Activated B cell treated with CpG ODN at 0.5 μM for 24 hours (primary cell): ENCODE measurements around the gene GLTP. TPM values are rescaled to one million over a fixed set of nuclear protein-coding genes. Genes with fewer than 3 reads are reported as not detected.
"Not testable (repeated sequence)": the region's sequence is repeated elsewhere in the genome, so short reads cannot be mapped to it uniquely, and the experiment has no call there.

Source experiments
- ATAC-seq: fragments of 200-7000 bp; cut with Tn5 transposase; one replicate; pipeline ENCODE4 v1.10.0; 2021; ENCODE audit warnings: low read depth, mild to moderate bottlenecking, moderate library complexity
- CTCF ChIA-PET: fragments of 350-600 bp; sonication (Branson Sonifier 250); formaldehyde crosslinking; loops from one replicate; lab custom pipeline; 2021; ENCODE audit warnings: antibody characterized with exemption; lab: Charles Lee
- POLR2A ChIA-PET: fragments of 350-600 bp; sonication (Branson Sonifier 250); formaldehyde crosslinking; loops from one replicate; lab custom pipeline; 2021; ENCODE audit warnings: antibody characterized with exemption; lab: Charles Lee
- DNase-seq: peaks from one replicate; pipeline ENCODE4 v3.0.0; 2022
- H3K27ac Mint-ChIP-seq: one replicate; pipeline ENCODE4 v1.8.0; 2020; ENCODE audit warnings: mixed read lengths
- H3K27me3 Mint-ChIP-seq: one replicate; pipeline ENCODE4 v1.8.0; 2021; ENCODE audit warnings: mixed read lengths
- H3K36me3 Mint-ChIP-seq: one replicate; pipeline ENCODE4 v1.8.0; 2021; ENCODE audit warnings: low read depth, mixed read lengths
- H3K4me1 Mint-ChIP-seq: one replicate; pipeline ENCODE4 v1.8.0; 2021; ENCODE audit warnings: mixed read lengths
- H3K4me3 Mint-ChIP-seq: one replicate; pipeline ENCODE4 v1.8.0; 2020; ENCODE audit warnings: mild to moderate bottlenecking, mixed read lengths
- H3K9me3 Mint-ChIP-seq: one replicate; pipeline ENCODE4 v1.8.0; 2020; ENCODE audit warnings: mixed read lengths
- CTCF ChIP-seq: fragments of 200-600 bp; IDR thresholded peaks from one replicate; pipeline ENCODE4 v1.8.0; 2022; ENCODE audit warnings: antibody characterized with exemption, mild to moderate bottlenecking
- intact Hi-C: fragments of 100-400 bp; cut with micrococcal nuclease; formaldehyde crosslinking; loops from one replicate; pipeline ENCODE4 v1.15.1; 2024
- total RNA-seq: library from RNA; stranded (reverse); gene quantifications from 2 replicates; pipeline ENCODE4 v1.2.3, GENCODE V29; 2022

GLTP gene
- 26.5 and 30.0 TPM in 2 replicates for total RNA-seq

GRCh38 chr12:109880043-109880931 lies at the start of gene GLTP:
GLTP (minus strand) TSS chr12:109880541; CDS start chr12:109880374, 167 bp downstream.
- H3K4me1 Mint-ChIP-seq = peaks cover 54% of the 10 kb centered on the region
- DNase-seq = peak; percentile 94
- H3K4me3 Mint-ChIP-seq = peak within 1 kb of the TSS; percentile 90
- H3K36me3 Mint-ChIP-seq = peaks cover 4% of the 10 kb centered on the region
- no peaks in the 10 kb centered on the region for H3K27me3 Mint-ChIP-seq
- H3K27ac Mint-ChIP-seq = peak within 1 kb of the TSS; percentile 83
- intact Hi-C loops = loop anchor here (1.0 to 5.0 kb wide), 11 partner anchors 20 to 1717 kb away; partner anchors contain the start of genes ANKRD13A, ATXN2, FAM222A and GIT2
- ATAC-seq = peak; percentile 98
- ChIA-PET CTCF (interaction anchor here (1.9 kb wide), 1 partner anchor 75 kb away, joined by 5 read pairs; no protein-coding TSS in a partner anchor), POLR2A (interaction anchor here (1.5 kb wide), 1 partner anchor 20 kb away, joined by 3 read pairs; no protein-coding TSS in a partner anchor)
- no peak for TF ChIP-seq CTCF
- no peaks in the 10 kb centered on the region for H3K9me3 Mint-ChIP-seq

GRCh38 chr12:109929326-109929725 lies 49.0 kb upstream of the GLTP start:
- H3K9me3 Mint-ChIP-seq, H3K27ac Mint-ChIP-seq, H3K4me3 Mint-ChIP-seq, intact Hi-C loops, H3K4me1 Mint-ChIP-seq, H3K27me3 Mint-ChIP-seq, POLR2A ChIA-PET, DNase-seq, ATAC-seq: not testable (repeated sequence)
- CTCF ChIA-PET = interaction anchor here (2.5 kb wide), 1 partner anchor 76 kb away, joined by 18 read pairs; no protein-coding TSS in a partner anchor
- peaks cover 60% of the 10 kb centered on the region for H3K36me3 Mint-ChIP-seq

- ATAC-seq = no peak
- ChIA-PET POLR2A (interaction anchor here (0.9 to 1.2 kb wide), 2 partner anchors 75 to 83 kb away, joined by 3 to 4 read pairs; no protein-coding TSS in a partner anchor), CTCF (interaction anchor here (2.5 kb wide), 1 partner anchor 74 kb away, joined by 18 read pairs; no protein-coding TSS in a partner anchor)
- intact Hi-C loops = no loop called here
- Mint-ChIP-seq H3K4me3 (no peak overlapping the region), H3K36me3 (peaks cover 51% of the 10 kb centered on the region), H3K9me3 (no peaks in the 10 kb centered on the region), H3K27me3 (no peaks in the 10 kb centered on the region), H3K4me1 (peaks cover 13% of the 10 kb centered on the region), H3K27ac (no peak overlapping the region)
- DNase-seq = no peak
- no peak for TF ChIP-seq CTCF
Observed at GRCh38 chr12:109928058-109928656, 47.8 kb upstream of the GLTP start.

- H3K27me3 Mint-ChIP-seq = no peaks in the 10 kb centered on the region
- ATAC-seq (no peak), DNase-seq (no peak)
- H3K4me1 Mint-ChIP-seq = peaks cover 14% of the 10 kb centered on the region
- no peak overlapping the region for H3K4me3 Mint-ChIP-seq
- TF ChIP-seq CTCF = no peak
- no peaks in the 10 kb centered on the region for H3K9me3 Mint-ChIP-seq
- ChIA-PET CTCF (interaction anchor here (2.5 kb wide), 1 partner anchor 74 kb away, joined by 18 read pairs; no protein-coding TSS in a partner anchor), POLR2A (interaction anchor here (0.9 kb wide), 1 partner anchor 75 kb away, joined by 3 read pairs; no protein-coding TSS in a partner anchor)
- peak overlapping the region; percentile 73 for H3K27ac Mint-ChIP-seq
- intact Hi-C loops = loop anchor here (1.0 kb wide), 2 partner anchors 74 to 122 kb away; no protein-coding TSS in a partner anchor
- H3K36me3 Mint-ChIP-seq = peaks cover 45% of the 10 kb centered on the region
Observed at GRCh38 chr12:109927622-109928021, 47.3 kb upstream of the GLTP start.

- no peak for TF ChIP-seq CTCF
- Mint-ChIP-seq H3K4me1 (peaks cover 14% of the 10 kb centered on the region), H3K27me3 (no peaks in the 10 kb centered on the region), H3K9me3 (no peaks in the 10 kb centered on the region), H3K36me3 (peaks cover 38% of the 10 kb centered on the region), H3K4me3 (no peak overlapping the region), H3K27ac (no peak overlapping the region)
- DNase-seq = no peak
- POLR2A ChIA-PET = no interaction called here
- CTCF ChIA-PET = interaction anchor here (1.0 to 2.5 kb wide), 2 partner anchors 73 to 81 kb away, joined by 3 to 18 read pairs; no protein-coding TSS in a partner anchor
- no peak for ATAC-seq
- intact Hi-C loops = loop anchor here (1.0 kb wide), 2 partner anchors 73 to 121 kb away; no protein-coding TSS in a partner anchor
Observed at GRCh38 chr12:109926488-109927210, 46.3 kb upstream of the GLTP start.
